Keratinocyte (primary cell): ENCODE measurements around the gene STK11IP. TPM values are rescaled to one million over a fixed set of nuclear protein-coding genes. Genes with fewer than 3 reads are reported as not detected.

Experiments used
- DNase-seq: peaks from one replicate; pipeline ENCODE4 v3.0.0-alpha.2; 2011; ENCODE audit warnings: low read depth, missing footprints, low spot score
- FAIRE-seq: peaks from 2 replicates; lab custom pipeline; 2011; peaks lifted over from hg19 to GRCh38; lab: Jason Lieb, UNC
- H2AFZ ChIP-seq: 2 replicates; pipeline ENCODE4 v1.6.0; 2012; ENCODE audit warnings: low read length, control low read depth, inconsistent platforms; ENCODE audit not compliant: control insufficient read depth
- H3K27ac ChIP-seq: 2 replicates; pipeline ENCODE4 v1.5.1; 2011; ENCODE audit warnings: low read length; ENCODE audit not compliant: control insufficient read depth, insufficient read depth
- H3K27me3 ChIP-seq: 3 replicates; pipeline ENCODE4 v1.6.0; 2011; ENCODE audit warnings: low read length; ENCODE audit not compliant: control insufficient read depth, insufficient read depth; ENCODE audit errors: extremely low read depth
- H3K36me3 ChIP-seq, 2 experiments: 2 replicates in 1 of 2; 3 replicates in 1 of 2; pipeline ENCODE4 v1.5.1; 2011; ENCODE audit warnings: low read length in 2 of 2, mild to moderate bottlenecking in 1 of 2; ENCODE audit not compliant: control insufficient read depth in 2 of 2, insufficient read depth in 2 of 2; ENCODE audit errors: extremely low read depth in 1 of 2
- H3K4me1 ChIP-seq: 3 replicates; pipeline ENCODE4 v1.5.1; 2011; ENCODE audit warnings: low read length; ENCODE audit not compliant: control insufficient read depth, insufficient read depth; ENCODE audit errors: extremely low read depth
- H3K4me2 ChIP-seq: 3 replicates; pipeline ENCODE4 v1.6.0; 2011; ENCODE audit warnings: low read depth, low read length; ENCODE audit not compliant: control insufficient read depth, insufficient read depth; ENCODE audit errors: extremely low read depth
- H3K4me3 ChIP-seq, 3 experiments: fragments of 200-600 bp in 1 of 3; sonication (generic) in 1 of 3; 2 replicates in 2 of 3; 3 replicates in 1 of 3; pipeline ENCODE4 v1.5.1; 2011 to 2016; ENCODE audit warnings: low read length in 3 of 3, mild to moderate bottlenecking in 3 of 3, control low read depth in 2 of 3, inconsistent platforms in 1 of 3, low read depth in 1 of 3, mixed read lengths in 1 of 3, mixed run types in 1 of 3, moderate library complexity in 1 of 3; ENCODE audit not compliant: control insufficient read depth in 2 of 3, insufficient read depth in 2 of 3; ENCODE audit errors: extremely low read depth in 1 of 3
- H3K79me2 ChIP-seq: 2 replicates; pipeline ENCODE4 v1.6.0; 2012; ENCODE audit warnings: low read length; ENCODE audit not compliant: control insufficient read depth, insufficient read depth
- H3K9ac ChIP-seq: 3 replicates; pipeline ENCODE4 v1.6.0; 2011; ENCODE audit warnings: low read length; ENCODE audit not compliant: control insufficient read depth, insufficient read depth; ENCODE audit errors: extremely low read depth
- H3K9me1 ChIP-seq: 3 replicates; pipeline ENCODE4 v1.6.0; 2011; ENCODE audit warnings: low read length; ENCODE audit not compliant: control insufficient read depth, insufficient read depth; ENCODE audit errors: extremely low read depth
- H3K9me3 ChIP-seq: 2 replicates; pipeline ENCODE4 v1.5.1; 2012; ENCODE audit warnings: low read depth, low read length; ENCODE audit not compliant: control insufficient read depth
- H4K20me1 ChIP-seq: 3 replicates; pipeline ENCODE4 v1.6.0; 2011; ENCODE audit warnings: low read length; ENCODE audit not compliant: control insufficient read depth, insufficient read depth; ENCODE audit errors: extremely low read depth
- EZH2 ChIP-seq: IDR thresholded peaks from one replicate; pipeline ENCODE4 v1.6.1; 2012; ENCODE audit warnings: inconsistent platforms, mild to moderate bottlenecking, low read length, moderate library complexity
- dilution Hi-C: fragments of 300-500 bp; cut with MboI; formaldehyde crosslinking; loops from one replicate; pipeline ENCODE4 v1.7.0; 2020; ENCODE audit warnings: low sequenced_read_pairs; ENCODE audit not compliant: extremely low pct_ligation_motif_present
- polyA plus RNA-seq, 5 experiments: library from polyadenylated mRNA; depleted of rRNA in 3 of 5; stranded (reverse) in 3 of 5; stranded (forward) in 1 of 5; unstranded in 1 of 5; fragments of >200 nt; gene quantifications; 1 replicate in 1 of 5; 2 replicates in 3 of 5; 3 replicates in 1 of 5; pipeline versions ENCODE4 v1.2.1 to v1.2.3, GENCODE V29; 2011 to 2012; ENCODE audit warnings: missing spikeins in 2 of 5, low read depth in 1 of 5, low replicate concordance in 1 of 5
- TF ChIP-seq, protein P1 (sequence below), 3 experiments: IDR thresholded peaks in 1 of 3; conservative IDR thresholded peaks in 1 of 3; optimal IDR thresholded peaks in 1 of 3; 2 replicates in 2 of 3; 3 replicates in 1 of 3; pipeline versions ENCODE3 to v1.5.1; 2011; ENCODE audit warnings: low read length in 3 of 3, mild to moderate bottlenecking in 3 of 3, moderate library complexity in 2 of 3, control low read depth in 1 of 3, inconsistent platforms in 1 of 3; ENCODE audit not compliant: insufficient read depth in 2 of 3; ENCODE audit errors: extremely low read depth in 1 of 3

Gene STK11IP
- polyA plus RNA-seq, 1 donor (not counting 4 experiments of a cell fraction or from before 2014, with no cell fraction given), result 10.0 TPM

- Histone ChIP-seq H3K9me1 (no peaks in the 10 kb centered on the region), H3K9me3 (no peaks in the 10 kb centered on the region), H3K36me3 (no peaks in the 10 kb centered on the region), H3K27me3 (peaks cover 6% of the 10 kb centered on the region), H4K20me1 (no peaks in the 10 kb centered on the region), H3K4me2 (no peak overlapping the region), H2AFZ (no peak overlapping the region), H3K27ac (no peak overlapping the region), H3K9ac (no peak overlapping the region), H3K4me3 (no peak overlapping the region), H3K79me2 (no peaks in the 10 kb centered on the region), H3K4me1 (peaks cover 8% of the 10 kb centered on the region)
- TF ChIP-seq EZH2, result no peak
- TF ChIP-seq, protein P1, sequence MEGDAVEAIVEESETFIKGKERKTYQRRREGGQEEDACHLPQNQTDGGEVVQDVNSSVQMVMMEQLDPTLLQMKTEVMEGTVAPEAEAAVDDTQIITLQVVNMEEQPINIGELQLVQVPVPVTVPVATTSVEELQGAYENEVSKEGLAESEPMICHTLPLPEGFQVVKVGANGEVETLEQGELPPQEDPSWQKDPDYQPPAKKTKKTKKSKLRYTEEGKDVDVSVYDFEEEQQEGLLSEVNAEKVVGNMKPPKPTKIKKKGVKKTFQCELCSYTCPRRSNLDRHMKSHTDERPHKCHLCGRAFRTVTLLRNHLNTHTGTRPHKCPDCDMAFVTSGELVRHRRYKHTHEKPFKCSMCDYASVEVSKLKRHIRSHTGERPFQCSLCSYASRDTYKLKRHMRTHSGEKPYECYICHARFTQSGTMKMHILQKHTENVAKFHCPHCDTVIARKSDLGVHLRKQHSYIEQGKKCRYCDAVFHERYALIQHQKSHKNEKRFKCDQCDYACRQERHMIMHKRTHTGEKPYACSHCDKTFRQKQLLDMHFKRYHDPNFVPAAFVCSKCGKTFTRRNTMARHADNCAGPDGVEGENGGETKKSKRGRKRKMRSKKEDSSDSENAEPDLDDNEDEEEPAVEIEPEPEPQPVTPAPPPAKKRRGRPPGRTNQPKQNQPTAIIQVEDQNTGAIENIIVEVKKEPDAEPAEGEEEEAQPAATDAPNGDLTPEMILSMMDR (optimal IDR thresholded peaks at IDR 0.05 in 1 of 3, IDR thresholded peaks at IDR 0.05 in 1 of 3, conservative IDR thresholded peaks at IDR 0.05 in 1 of 3; ENCODE audit: extremely low read depth in 1 of 3, insufficient read depth in 2 of 3, low read length in 3 of 3), result no peak
- FAIRE-seq (peak; percentile 13), DNase-seq (no peak)
- dilution Hi-C loops, result no loop called here
Observed at GRCh38 chr2:219573166-219573565, 24.5 kb upstream of the STK11IP start.

GRCh38 chr2:219574484-219575311 is 23.0 kb upstream of the STK11IP start:
- dilution Hi-C loops, result no loop called here
- Histone ChIP-seq H3K27me3 (peaks cover 6% of the 10 kb centered on the region), H3K4me3 (no peak overlapping the region), H4K20me1 (no peaks in the 10 kb centered on the region), H3K9me3 (no peaks in the 10 kb centered on the region), H3K79me2 (no peaks in the 10 kb centered on the region), H3K27ac (no peak overlapping the region), H2AFZ (no peak overlapping the region), H3K36me3 (no peaks in the 10 kb centered on the region), H3K9ac (no peak overlapping the region), H3K4me2 (no peak overlapping the region), H3K4me1 (peaks cover 8% of the 10 kb centered on the region), H3K9me1 (no peaks in the 10 kb centered on the region)
- DNase-seq, result no peak
- TF ChIP-seq, protein P1 (optimal IDR thresholded peaks at IDR 0.05 in 1 of 3, IDR thresholded peaks at IDR 0.05 in 1 of 3, conservative IDR thresholded peaks at IDR 0.05 in 1 of 3; ENCODE audit: extremely low read depth in 1 of 3, insufficient read depth in 2 of 3, low read length in 3 of 3), result no peak
- no peak for TF ChIP-seq EZH2
- no peak for FAIRE-seq
